ENCODE data around the gene MS4A2.
"Not testable (repeated sequence)": the region's sequence is repeated elsewhere in the genome, so short reads cannot be mapped to it uniquely, and the experiment has no call there.

MS4A2 gene

DNA sequence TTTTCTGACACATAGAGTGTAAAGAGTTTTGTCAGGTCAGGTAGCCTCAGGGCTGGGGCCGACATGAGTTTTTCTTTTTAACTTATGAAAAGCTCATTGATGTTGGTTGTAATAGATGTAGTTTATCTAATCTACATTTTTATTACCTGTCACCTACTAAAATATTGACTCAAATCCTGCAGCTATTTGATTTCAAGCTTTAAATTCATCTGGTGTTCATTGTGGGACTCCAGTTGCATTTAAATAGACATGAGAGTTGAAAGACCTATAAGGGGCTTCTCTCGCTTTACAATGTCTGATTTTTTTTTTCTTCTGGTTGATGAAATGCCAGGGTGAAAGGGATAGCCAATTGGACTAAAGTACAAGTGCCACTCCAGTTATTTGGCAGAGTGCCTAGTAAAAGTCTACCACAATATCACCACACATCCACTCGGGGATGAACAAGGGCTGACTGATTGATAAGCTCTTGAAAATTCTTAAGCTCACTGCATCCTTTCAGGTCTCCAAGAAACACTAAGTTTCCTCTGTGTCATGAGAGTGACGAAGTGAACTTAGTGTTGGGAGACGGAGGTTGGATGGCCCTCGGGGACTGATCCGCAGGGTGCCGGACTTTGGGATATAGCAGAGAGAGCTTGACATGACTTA is 16.1 kb downstream of the MS4A2 start:
- DNase-seq, result not testable (repeated sequence)

DNA sequence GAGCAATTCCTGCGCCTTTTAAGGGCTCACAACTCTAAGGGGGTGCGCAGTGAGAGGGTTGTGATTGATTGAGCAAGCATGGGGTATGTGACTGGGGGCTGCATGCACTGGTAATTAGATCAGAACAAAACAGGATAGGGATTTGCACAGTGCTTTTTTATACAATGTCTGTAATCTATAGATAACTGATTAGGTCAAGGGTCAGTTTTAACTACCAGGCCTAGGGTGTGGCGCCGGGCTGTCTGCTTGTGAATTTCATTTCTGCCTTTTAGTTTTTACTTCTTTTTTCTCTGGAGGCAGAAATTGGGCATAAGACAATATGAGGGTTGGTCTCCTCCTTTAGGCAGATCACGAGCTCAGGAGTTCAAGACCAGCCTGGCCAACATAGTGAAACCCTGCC is 20.2 kb downstream of the MS4A2 start:
- DNase-seq, result not testable (repeated sequence)

DNA sequence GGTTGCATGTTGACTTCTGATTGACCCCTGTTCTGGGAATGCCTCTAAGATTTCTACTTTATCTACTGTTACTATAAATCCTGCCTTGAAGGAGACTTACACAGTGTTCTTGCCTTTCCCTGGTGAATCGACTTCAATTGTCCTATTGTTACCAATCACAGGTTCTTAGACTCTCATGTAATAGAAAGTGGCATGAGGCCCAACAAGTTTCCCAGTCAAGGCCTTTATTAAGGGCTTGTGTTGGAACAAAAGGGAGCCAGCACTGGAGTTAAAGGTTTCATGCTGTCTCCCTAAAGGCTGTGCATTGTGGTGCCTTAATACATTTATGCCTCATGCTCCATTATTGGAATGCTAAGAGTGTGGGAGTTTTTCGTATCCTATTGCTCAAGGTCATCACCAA is 23.3 kb downstream of the MS4A2 start:
- DNase-seq, result no peak

DNA sequence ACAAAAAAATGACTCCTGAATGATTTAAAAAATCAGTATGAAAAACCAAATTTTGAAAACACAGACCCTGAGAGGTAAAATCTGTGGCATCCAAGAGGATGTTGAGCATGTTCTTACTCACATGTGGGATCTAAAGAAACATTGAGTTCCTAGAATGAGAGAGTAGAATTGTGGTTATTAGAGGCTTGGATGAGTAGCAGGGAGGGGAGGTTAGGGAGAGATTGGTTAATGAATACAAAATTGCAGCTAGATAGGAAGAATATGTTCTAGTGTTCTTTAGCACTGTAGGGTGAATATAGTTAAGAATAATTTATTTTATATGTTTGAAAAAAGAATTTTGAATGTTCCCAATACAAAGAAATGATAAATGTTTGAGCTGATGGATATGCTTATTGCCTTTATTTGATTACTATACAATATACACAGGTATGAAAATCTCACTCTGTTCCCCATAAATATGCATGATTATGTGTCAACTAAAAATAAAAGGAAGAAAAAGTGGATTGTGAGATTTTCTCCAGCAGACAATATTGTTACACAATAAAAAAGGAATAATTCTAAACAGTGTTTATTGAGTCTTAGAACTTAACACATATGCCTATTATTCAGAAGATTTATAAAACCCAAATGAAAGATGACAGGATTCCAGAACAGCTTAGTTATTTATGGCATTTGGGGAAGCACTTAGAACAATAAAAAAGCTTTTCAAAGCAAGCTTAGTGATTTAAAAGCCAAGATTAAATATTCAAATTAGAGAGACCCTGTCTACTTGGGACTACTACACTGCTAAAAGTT is 28.7 kb downstream of the MS4A2 start:
- DNase-seq, result no peak

DNA sequence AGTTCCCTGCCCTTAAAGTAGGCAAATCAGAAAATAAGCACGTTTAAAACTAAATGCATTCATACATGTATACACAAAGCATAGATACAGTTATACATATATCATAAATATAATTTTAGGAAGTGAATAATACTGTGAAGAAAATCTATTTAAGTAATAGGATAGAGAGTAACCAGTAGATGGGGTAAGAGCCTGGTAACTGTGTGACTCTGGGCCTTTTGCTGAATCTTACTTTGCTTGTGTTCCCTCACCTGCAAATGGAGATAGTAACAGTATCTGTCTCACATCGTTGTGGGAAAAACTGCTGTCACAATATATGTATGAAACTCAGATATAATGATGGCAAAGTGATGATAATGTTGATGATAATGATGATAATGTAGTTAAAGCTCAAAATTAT is 29.9 kb downstream of the MS4A2 start:
- no peak for DNase-seq

DNA sequence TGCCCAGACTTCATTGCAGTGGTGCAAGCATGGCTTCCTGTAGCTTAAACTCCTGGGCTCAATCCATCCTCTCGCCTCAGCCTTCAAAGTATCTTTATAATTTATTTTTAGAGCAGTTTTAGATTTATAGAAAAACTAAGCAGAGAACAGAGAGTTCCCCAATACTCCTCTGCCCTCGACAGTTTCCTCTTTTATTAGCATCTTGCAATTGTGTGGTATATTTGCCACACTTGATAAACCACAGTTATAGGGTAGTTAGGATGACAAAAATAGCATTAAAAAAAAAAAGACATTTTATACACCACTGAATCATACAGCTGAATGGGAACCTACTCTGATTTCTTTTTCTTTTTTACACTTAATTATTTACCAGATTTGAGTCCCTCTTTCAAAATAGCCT is 31.2 kb downstream of the MS4A2 start:
- no peak for DNase-seq

DNA sequence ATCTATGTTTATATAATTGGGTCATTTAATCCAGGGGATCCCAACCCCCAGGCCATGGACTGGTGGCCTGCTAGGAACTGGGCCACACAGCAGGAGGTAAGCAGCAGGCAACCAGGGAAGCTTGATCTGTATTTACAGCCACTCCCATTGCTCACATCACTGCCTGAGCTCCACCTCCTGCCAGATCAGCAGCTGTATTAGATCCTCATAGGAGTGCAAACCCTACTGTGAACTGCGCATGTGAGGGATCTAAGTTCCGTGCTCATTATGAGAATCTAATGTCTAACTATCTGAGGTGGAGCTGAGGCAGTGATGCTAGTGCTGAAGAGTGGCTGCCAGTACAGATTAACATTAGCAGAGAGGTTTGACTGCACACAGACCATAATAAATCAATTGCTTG is 32.8 kb downstream of the MS4A2 start:
- DNase-seq, result no peak

DNA sequence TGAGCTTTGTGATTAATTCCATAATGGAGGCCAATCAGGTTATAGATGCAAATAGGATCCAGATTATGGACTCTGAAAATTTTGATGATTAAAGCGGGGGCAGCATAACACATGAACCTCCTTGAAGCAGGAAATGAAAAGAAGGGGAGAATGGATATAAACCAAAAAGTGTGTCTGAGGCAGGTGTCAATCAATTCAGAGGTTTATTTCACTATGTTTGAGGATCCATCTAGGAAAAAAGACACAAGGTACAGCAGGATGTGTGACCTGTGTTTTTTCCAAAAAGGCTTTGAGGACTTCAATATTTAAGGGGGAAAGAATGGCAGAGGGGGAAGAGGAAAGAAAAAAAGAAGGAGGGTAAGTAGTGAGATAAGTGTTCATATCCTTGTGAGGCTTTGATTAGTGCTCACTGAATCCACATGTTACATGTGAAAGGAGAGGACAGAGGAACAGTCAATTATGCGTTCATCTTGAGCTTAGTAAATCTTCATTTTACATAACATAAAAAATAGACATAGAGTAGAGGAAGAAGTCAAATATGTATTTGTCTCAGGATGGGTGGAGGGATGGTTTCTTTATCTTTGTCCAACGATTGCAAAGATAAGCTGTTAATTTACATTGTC is 34.1 kb downstream of the MS4A2 start:
- DNase-seq, result no peak

DNA sequence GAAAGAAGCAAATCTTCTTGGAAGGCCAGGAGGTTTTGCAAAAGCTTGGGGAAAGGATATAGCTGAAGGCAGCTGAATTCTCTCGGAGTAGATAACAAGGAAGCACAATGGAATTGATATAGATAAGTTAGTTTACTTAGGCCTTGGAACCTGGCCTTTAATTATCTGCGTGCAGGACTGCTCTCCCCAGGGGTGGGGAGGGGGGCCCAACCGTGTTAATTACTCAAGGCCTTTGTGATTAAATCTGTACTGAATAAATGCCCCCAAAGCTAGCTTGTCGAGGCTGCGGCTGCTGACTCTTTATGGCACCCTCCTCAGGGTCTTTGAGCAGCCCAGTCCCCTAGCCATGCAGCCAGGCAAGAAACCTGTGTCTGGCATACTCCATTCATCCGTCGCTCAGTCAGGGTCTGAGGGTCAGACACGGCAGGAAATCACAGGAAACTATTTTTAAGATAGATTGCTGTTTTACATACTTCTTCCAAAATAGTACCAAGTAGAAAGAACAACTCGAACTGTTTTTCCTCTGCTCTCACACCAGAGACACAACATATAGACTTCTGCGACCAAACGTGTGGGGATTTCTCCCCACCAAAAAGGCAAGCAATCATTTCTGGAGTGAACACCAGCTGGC is 36.5 kb downstream of the MS4A2 start:
- DNase-seq, result no peak

DNA sequence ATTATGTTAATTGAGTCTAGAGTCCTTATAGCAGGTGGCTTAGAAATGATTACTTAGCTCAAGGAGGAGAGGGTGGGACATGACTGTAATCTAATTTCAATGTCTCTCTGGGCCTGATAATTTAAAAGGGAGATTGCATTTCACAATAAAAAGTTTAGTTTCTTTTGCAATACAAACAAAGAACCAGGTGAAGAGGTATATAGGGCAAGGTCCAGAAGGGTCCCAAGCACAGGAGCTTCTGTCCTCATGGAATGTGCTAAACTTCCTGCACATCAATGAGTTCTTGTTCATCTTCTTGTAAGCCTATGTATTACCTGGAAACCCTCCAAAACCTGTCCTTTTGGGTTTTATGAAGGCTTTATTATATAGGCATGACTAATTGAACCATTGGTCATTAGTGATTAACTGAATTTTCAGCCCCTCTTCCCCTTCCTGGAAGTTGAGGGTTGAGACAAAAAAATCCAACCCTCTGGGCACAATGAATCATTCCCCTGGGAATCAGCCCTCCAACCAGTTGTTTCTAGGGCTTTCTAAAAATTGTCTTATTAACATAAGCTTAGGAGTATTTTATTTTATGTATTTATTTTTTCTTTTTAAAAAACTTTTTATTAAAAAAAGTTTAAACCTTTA is 37.6 kb downstream of the MS4A2 start:
- DNase-seq, result no peak

DNA sequence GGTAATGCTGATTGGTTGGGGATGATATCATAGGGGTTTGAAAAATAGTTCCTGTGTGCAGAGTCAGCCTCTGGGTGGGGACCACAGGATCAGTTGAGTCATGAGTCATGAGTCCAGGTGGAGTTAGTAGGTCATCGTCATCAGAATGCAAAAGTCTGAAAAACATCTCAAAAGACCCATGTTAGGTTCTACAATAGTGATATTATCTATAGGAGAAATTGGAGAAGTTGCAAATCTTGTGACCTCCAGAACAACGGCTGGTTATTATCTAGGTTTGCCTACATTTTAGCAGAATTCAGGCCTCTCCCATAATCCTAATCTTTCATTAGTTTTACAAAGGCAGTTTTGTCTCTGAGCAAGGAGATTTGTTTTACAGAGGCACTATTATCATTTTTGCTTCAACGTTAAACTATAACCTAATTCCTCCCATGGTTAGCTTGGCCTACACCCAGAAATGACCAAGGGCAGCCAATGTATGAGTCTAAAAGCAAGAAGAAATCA is 38.9 kb downstream of the MS4A2 start:
- no peak for DNase-seq

DNA sequence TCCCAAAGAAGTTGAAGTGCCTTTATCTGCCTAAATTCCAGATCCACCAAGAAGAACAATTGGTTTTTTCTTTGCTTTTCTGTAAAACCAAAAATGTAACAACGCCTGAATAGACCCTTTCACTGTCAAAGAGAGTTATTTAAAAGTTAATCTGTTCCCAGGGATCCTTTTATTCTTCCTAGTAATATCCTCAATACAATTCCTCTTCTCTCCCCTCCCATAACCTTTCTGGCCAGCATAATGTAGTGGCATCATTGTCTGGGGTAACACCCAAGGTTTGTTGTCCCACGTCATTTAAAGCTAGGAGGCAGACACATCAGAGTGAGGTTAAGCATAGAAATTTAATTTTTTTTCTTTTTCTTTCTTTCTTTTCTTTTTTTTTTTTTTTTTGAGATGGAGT is 39.9 kb downstream of the MS4A2 start:
- DNase-seq, result no peak

DNA sequence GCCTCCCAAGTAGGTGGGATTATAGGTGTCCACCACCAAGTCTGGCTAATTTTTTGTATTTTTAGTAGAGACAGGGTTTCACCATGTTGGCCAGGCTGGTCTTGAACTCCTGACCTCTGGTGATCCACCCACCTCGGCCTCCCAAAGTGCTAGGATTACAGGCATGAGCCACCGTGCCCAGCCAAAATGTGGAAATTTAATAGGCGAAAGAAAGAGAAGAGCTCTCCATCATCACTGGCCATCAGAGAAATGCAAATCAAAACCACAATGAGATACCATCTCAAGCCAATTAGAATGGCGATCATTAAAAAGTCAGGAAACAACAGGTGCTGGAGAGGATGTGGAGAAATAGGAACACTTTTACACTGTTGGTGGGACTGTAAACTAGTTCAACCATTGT is 40.4 kb downstream of the MS4A2 start:
- DNase-seq, result not testable (repeated sequence)

DNA sequence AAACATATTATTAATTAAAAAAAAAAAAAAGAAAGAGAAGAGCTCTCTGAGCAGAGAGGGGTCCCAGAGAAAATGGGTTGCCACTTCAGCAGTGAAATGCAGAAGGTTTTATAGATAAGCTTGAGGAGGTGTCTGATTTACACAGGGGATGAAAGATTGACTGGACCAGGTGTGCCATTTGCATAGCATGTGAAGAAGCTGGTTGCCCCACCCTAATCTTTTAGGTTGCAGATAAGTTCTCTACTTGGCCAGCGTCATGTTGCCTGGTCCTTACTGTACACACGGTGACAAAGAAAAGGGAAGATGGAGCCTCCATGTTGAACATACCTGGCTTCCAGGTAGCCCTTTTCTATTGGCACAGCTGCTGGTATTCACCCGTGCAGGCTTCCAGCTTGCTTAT is 41.4 kb downstream of the MS4A2 start:
- no peak for DNase-seq

DNA sequence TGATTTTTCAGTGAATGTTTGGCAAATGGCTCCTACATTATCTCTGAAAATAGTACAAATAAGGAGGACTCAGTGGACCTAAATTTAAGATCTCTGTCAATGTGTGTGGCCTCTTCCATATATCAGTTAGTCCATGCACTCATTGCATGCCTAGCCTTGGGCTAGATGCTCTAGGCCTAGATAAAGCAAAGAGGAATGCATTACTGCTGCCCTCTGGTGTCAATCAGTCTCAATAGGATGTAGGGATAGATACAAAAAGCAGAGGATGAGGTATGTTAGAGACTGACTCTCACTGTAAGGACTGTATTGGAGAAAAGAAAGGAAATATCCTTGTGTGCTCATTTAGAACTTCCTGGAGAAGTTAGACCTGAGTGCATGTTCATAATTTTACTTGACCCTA is 42.0 kb downstream of the MS4A2 start:
- no peak for DNase-seq

DNA sequence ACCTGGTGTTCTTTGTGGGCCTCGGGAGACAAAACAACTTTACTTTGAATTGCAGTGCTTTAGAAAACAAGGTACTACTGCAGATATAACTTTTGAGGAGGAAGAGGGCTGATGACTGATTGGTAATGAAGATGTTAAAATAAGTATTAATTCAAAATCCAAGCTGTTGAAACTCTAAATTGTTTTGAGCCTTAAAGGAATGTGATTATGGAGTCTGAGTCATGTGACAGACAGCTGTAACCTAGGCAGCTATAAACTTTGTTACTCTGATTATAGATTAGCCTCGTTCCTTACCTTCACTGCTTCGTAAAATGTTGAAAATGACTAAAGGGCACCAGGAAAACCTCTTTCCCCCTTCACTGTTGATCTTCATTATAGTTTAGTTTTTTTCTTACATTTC is 43.4 kb downstream of the MS4A2 start:
- no peak for DNase-seq

DNA sequence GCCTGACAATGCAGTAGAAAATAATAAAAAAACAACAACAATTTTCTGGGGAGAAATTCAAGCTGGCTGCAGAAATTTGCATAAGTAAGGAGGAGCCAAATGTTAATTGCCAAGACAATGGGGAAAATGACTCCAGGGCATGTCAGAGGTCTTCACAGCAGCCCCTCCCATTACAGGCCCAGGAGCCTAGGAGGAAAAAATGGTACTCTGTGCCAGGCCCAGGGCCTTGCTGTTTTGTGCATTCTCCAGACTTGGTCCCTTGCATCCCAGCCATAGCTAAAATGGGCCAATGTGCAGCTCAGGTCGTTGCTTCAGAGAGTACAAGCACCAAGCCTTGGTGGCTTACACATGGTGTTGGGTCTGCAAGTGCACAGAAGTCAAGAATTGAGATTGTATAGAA is 45.5 kb downstream of the MS4A2 start:
- DNase-seq, result no peak

DNA sequence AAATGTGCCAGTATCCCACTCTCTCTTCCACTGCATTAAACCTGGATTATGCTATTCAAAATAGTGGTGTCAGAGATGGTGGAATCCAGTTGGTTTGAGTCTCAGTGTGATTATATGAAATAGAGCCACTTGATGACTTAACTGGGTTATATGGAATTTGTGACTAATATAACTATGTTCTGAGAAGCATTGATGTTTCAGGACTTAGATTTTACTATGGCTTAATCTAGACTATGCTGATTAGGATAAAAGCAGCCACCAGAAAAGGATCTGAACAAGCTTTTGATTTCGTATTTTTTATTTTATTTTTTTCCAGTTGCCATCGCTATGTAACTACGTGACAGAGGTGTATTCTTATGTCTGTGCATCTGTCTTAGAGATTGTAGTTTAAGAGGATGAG is 55.3 kb downstream of the MS4A2 start:
- no peak for DNase-seq

DNA sequence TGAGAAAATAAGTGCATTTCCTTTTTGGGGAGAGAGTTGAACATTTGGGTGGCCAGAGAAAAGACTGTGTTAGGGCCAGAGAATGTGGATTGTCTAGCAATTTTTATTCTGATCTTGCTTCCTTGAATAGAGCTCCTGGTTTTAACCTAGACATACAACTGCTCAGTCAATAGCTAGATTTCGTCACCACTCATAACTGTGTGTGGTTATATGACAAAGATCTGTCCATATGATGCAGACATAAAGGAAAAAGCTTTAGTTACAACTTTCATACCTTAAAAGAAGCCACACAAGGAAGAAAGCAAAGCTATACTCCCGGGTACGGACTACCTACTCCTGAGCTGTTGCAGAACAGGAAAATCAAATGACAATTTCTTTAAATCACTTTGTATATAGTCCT is 57.2 kb downstream of the MS4A2 start:
- no peak for DNase-seq

All from stimulated activated CD4-positive, alpha-beta T cell treated with anti-CD3 and anti-CD28 coated beads, Interleukin-2, amount 100 ng/mL, for 24 hours (primary cell).